Fibroblast of skin of scalp (primary cell): ENCODE measurements around the gene TPSD1.
"Not testable (repeated sequence)": the region's sequence is repeated elsewhere in the genome, so short reads cannot be mapped to it uniquely, and the experiment has no call there.

ENCODE experiments used
- DNase-seq: peaks from one replicate; pipeline ENCODE4 v3.0.0-alpha.2; 2013

Gene TPSD1

GRCh38 chr16:1263591-1264344 is 7.9 kb downstream of the TPSD1 start:
- DNase-seq: no peak

- no peak for DNase-seq
Observed at GRCh38 chr16:1264345-1265089, 8.6 kb downstream of the TPSD1 start.

- no peak for DNase-seq
Observed at GRCh38 chr16:1265090-1265630, 9.3 kb downstream of the TPSD1 start.

- no peak for DNase-seq
Observed at GRCh38 chr16:1265826-1266225, 10.0 kb downstream of the TPSD1 start.

- not testable (repeated sequence) for DNase-seq
Observed at GRCh38 chr16:1269418-1269817, 13.5 kb downstream of the TPSD1 start.

GRCh38 chr16:1271380-1271723 is 15.5 kb downstream of the TPSD1 start:
- DNase-seq: no peak

GRCh38 chr16:1271724-1272413 is 16.0 kb downstream of the TPSD1 start:
- DNase-seq: not testable (repeated sequence)

GRCh38 chr16:1272453-1273198 is 16.8 kb downstream of the TPSD1 start:
- DNase-seq: no peak

GRCh38 chr16:1273816-1274215 is 17.9 kb downstream of the TPSD1 start:
- DNase-seq: no peak

- no peak for DNase-seq
Observed at GRCh38 chr16:1274767-1275166, 18.9 kb downstream of the TPSD1 start.

- no peak for DNase-seq
Observed at GRCh38 chr16:1275791-1276579, 20.1 kb downstream of the TPSD1 start.

- DNase-seq: no peak
Observed at GRCh38 chr16:1276580-1276878, 20.7 kb downstream of the TPSD1 start.

GRCh38 chr16:1277151-1277598 is 21.3 kb downstream of the TPSD1 start:
- DNase-seq: no peak

- no peak for DNase-seq
Observed at GRCh38 chr16:1277617-1278282, 21.9 kb downstream of the TPSD1 start.

GRCh38 chr16:1278477-1278876 is 22.6 kb downstream of the TPSD1 start:
- DNase-seq: peak; percentile 15

- no peak for DNase-seq
Observed at GRCh38 chr16:1279081-1279944, 23.4 kb downstream of the TPSD1 start.

GRCh38 chr16:1279945-1280589 is 24.2 kb downstream of the TPSD1 start:
- DNase-seq: no peak

- no peak for DNase-seq
Observed at GRCh38 chr16:1280783-1281182, 24.9 kb downstream of the TPSD1 start.

GRCh38 chr16:1281517-1281916 is 25.6 kb downstream of the TPSD1 start:
- no peak for DNase-seq
